K562 (cell line): Measurements from ENCODE around the gene NISCH. TPM values are rescaled to one million over a fixed set of nuclear protein-coding genes. Genes with fewer than 3 reads are reported as not detected.

Experiments used
- ATAC-seq: fragments of 200-7000 bp; cut with Tn5 transposase; 3 replicates; pipeline ENCODE4 v1.9.1; 2020; ENCODE audit warnings: moderate library complexity
- BruUV-seq: library from RNA; stranded (reverse); fragments of 400-500 nt; replicated peaks from 2 replicates; lab custom pipeline; 2021; lab: Mats Ljungman, UMichigan
- CTCF ChIA-PET: fragments of 300-600 bp; formaldehyde crosslinking; extraction: SDS; loops from one replicate; lab custom pipeline; 2021; ENCODE audit warnings: low intra/inter-chr PET ratio; lab: Yijun Ruan, JAX
- POLR2A ChIA-PET: fragments of 300-600, 350-650 bp; sonication (Branson Sonifier 250); formaldehyde crosslinking; extraction: SDS; loops from one replicate; lab custom pipeline; 2021; ENCODE audit warnings: antibody characterized with exemption, inconsistent platforms; lab: Yijun Ruan, JAX
- DNase-seq, 4 experiments: peaks; one replicate each; pipeline versions ENCODE4 v3.0.0 to v3.0.0-alpha.2; 2011 to 2018; ENCODE audit warnings: low spot score in 3 of 4, mixed read lengths in 3 of 4; ENCODE audit errors: extremely low read depth in 1 of 4
- FAIRE-seq: peaks from 2 replicates; lab custom pipeline; 2011; peaks lifted over from hg19 to GRCh38; lab: Jason Lieb, UNC
- H2AFZ ChIP-seq: 2 replicates; pipeline ENCODE4 v1.6.0; 2011; ENCODE audit warnings: low read depth, low read length, control low read depth, inconsistent platforms
- H3K27ac ChIP-seq: fragments of 200-600 bp; 3 replicates; pipeline ENCODE4 v1.8.0; 2011; ENCODE audit warnings: low read depth, mild to moderate bottlenecking, control low read depth, inconsistent platforms, low read length, moderate library complexity, mixed read lengths; ENCODE audit errors: extremely low read depth
- H3K27me3 ChIP-seq, 2 experiments: fragments of 300-600 bp in 1 of 2; 2 replicates in 1 of 2; 3 replicates in 1 of 2; pipeline versions ENCODE4 v1.6.0 to v1.8.0; 2011; ENCODE audit warnings: inconsistent platforms in 2 of 2, low read length in 2 of 2, mild to moderate bottlenecking in 1 of 2, mixed read lengths in 1 of 2, moderate library complexity in 1 of 2; ENCODE audit not compliant: control insufficient read depth in 2 of 2, insufficient read depth in 2 of 2
- H3K36me3 ChIP-seq: fragments of 300-600 bp; 3 replicates; pipeline ENCODE4 v1.8.0; 2011; ENCODE audit warnings: mild to moderate bottlenecking, low read length, inconsistent platforms; ENCODE audit not compliant: control insufficient read depth, insufficient read depth
- H3K4me1 ChIP-seq, 2 experiments: fragments of 200-600 bp in 1 of 2; replicated peaks in 1 of 2; 2 replicates in 1 of 2; 3 replicates in 1 of 2; pipeline versions ENCODE4 v1.5.1 to v1.8.0; 2011; ENCODE audit warnings: inconsistent platforms in 2 of 2, low read length in 2 of 2, mild to moderate bottlenecking in 1 of 2, mixed read lengths in 1 of 2, moderate library complexity in 1 of 2; ENCODE audit not compliant: control insufficient read depth in 2 of 2, insufficient read depth in 2 of 2
- H3K4me2 ChIP-seq: 2 replicates; pipeline ENCODE4 v1.6.1; 2011; ENCODE audit warnings: low read length, control low read depth, inconsistent platforms, mixed read lengths; ENCODE audit not compliant: insufficient read depth
- H3K4me3 ChIP-seq: fragments of 200-600 bp; sonication (generic), shearing (Covaris generic); 2 replicates; pipeline ENCODE4 v1.5.1; 2016; ENCODE audit warnings: control low read depth, inconsistent platforms
- H3K79me2 ChIP-seq: fragments of 200-600 bp; 3 replicates; pipeline ENCODE4 v1.8.0; 2011; ENCODE audit warnings: low read length, inconsistent platforms; ENCODE audit not compliant: control insufficient read depth, insufficient read depth
- H3K9ac ChIP-seq, 2 experiments: 2 replicates each; pipeline versions ENCODE4 v1.6.0 to v1.6.1; 2011; ENCODE audit warnings: low read depth in 2 of 2, low read length in 2 of 2, control low read depth in 1 of 2, inconsistent platforms in 1 of 2, mild to moderate bottlenecking in 1 of 2, mixed read lengths in 1 of 2; ENCODE audit not compliant: insufficient read depth in 1 of 2
- H3K9me1 ChIP-seq: one replicate; pipeline ENCODE4 v1.6.0; 2011; ENCODE audit warnings: inconsistent platforms, mild to moderate bottlenecking, low read length, moderate library complexity; ENCODE audit not compliant: control insufficient read depth, insufficient read depth
- H3K9me3 ChIP-seq: replicated peaks from 2 replicates; pipeline ENCODE4 v1.5.1; 2011; ENCODE audit warnings: low read depth, low read length, inconsistent platforms; ENCODE audit not compliant: control insufficient read depth, insufficient read depth
- H4K20me1 ChIP-seq: replicated peaks from 2 replicates; pipeline ENCODE4 v1.6.1; 2011; ENCODE audit warnings: low read length, inconsistent platforms, mixed read lengths; ENCODE audit not compliant: control insufficient read depth, insufficient read depth
- ASH1L ChIP-seq: fragments of 450-650 bp; IDR thresholded peaks from 2 replicates; pipeline ENCODE4 v1.6.1; 2018; ENCODE audit warnings: borderline replicate concordance, mild to moderate bottlenecking, low read depth; ENCODE audit not compliant: partially characterized antibody
- CREM ChIP-seq: IDR thresholded peaks from 2 replicates; pipeline ENCODE4 v1.6.1; 2014; ENCODE audit warnings: antibody characterized with exemption, low read depth
- CUX1 ChIP-seq: fragments of 200-800 bp; sonication (Bioruptor generic); IDR thresholded peaks from 2 replicates; pipeline ENCODE4 v1.6.1; 2016; ENCODE audit warnings: missing genetic modification characterization, missing compliant biosample characterization
- GTF2F1 ChIP-seq: IDR thresholded peaks from 2 replicates; pipeline ENCODE4 v1.6.1; 2011; ENCODE audit warnings: low read depth, low read length, improper control_type of control experiment
- MYC ChIP-seq, 2 experiments: fragments of 250-450 bp in 1 of 2; sonication (Bioruptor Pico) in 1 of 2; IDR thresholded peaks; 2 replicates each; pipeline versions ENCODE4 v1.5.1 to v1.6.1; 2012 to 2021; ENCODE audit warnings: low read depth in 2 of 2, borderline replicate concordance in 1 of 2, improper control_type of control experiment in 1 of 2, low read length in 1 of 2, mild to moderate bottlenecking in 1 of 2, moderate library complexity in 1 of 2
- PRMT5 ChIP-seq: sonication (generic); formaldehyde crosslinking; IDR thresholded peaks from 2 replicates; pipeline ENCODE4 v1.5.0; 2020; ENCODE audit warnings: missing genetic modification reagents
- SPI1 ChIP-seq: IDR thresholded peaks from 2 replicates; pipeline ENCODE4 v1.6.1; 2011; ENCODE audit warnings: low read depth, low read length, control low read depth, borderline replicate concordance
- TCF7L2 ChIP-seq: fragments of 150-350 bp; IDR thresholded peaks from 2 replicates; pipeline ENCODE4 v1.6.1; 2016; ENCODE audit warnings: low read depth, mild to moderate bottlenecking, low read length, moderate library complexity
- TCFL5 ChIP-seq: fragments of 250-450 bp; sonication (Bioruptor Pico); conservative IDR thresholded peaks from 2 replicates; pipeline ENCODE4 v1.6.1; 2021; ENCODE audit warnings: mild to moderate bottlenecking, moderate library complexity, matching md5 sums
- ZHX1 ChIP-seq: fragments of 150-350 bp; conservative IDR thresholded peaks from 2 replicates; pipeline ENCODE4 v1.6.1; 2014; ENCODE audit warnings: low read length
- WGBS: fragments of 100-300 bp; shearing (Covaris generic); methylation state at CpG from one replicate; pipeline ENCODE4 v1.1.6; 2016; ENCODE audit warnings: low coverage, mixed read lengths; ENCODE audit not compliant: insufficient coverage; ENCODE audit errors: missing lambda C conversion rate; 5-methylcytosine and 5-hydroxymethylcytosine counted together
- in situ Hi-C: fragments of 300-500 bp; cut with MboI; formaldehyde crosslinking; loops from 4 replicates; pipeline ENCODE4 v1.15.0; 2018; ENCODE audit warnings: inconsistent platforms, mixed read lengths
- intact Hi-C: fragments of 100-400 bp; cut with micrococcal nuclease; formaldehyde crosslinking; loops from 2 replicates; pipeline ENCODE4 v1.14.2; 2022
- polyA plus RNA-seq, 8 experiments: library from polyadenylated mRNA; depleted of rRNA in 4 of 8; stranded (reverse) in 5 of 8; unstranded in 3 of 8; fragments of >200 nt; fragmentation: Nextera tagmentation in 2 of 8; fragmentation: Illumina TruSeq in 1 of 8; extraction: Ambion mirVana in 2 of 8; extraction: Trizol in 1 of 8; gene quantifications; 2 replicates each; pipeline versions ENCODE4 v1.2.1 to v1.2.3, GENCODE V29; 2011 to 2014; ENCODE audit warnings: inconsistent platforms in 1 of 8, missing spikeins in 1 of 8
- total RNA-seq, 7 experiments: library from RNA; depleted of rRNA in 6 of 7; stranded (reverse); fragments of >200 nt in 6 of 7; fragmentation: Illumina TruSeq in 2 of 7; extraction: Trizol in 2 of 7; gene quantifications; 2 replicates each; pipeline versions ENCODE4 v1.2.1 to v1.2.3, GENCODE V29; 2011 to 2021; ENCODE audit warnings: low replicate concordance in 1 of 7
- TF ChIP-seq, protein P1 (sequence below): fragments of 450-650 bp; formaldehyde crosslinking; IDR thresholded peaks from 2 replicates; pipeline ENCODE4 v1.4.0; 2020; ENCODE audit warnings: mild to moderate bottlenecking

NISCH gene
- total and polyA plus RNA-seq, 9 of the 15 experiments (the other 6 are each of a cell fraction or from before 2014, with no cell fraction given): 0.44 to 43.5 (median 23.4) TPM

- POLR2A ChIA-PET: interaction anchor here (0.5 to 0.7 kb wide), 2 partner anchors 113 to 210 kb away, joined by 3 to 4 read pairs; no protein-coding TSS in a partner anchor
- peak overlapping the region; percentile 23; the same call in 1 of the 2 replicates for H2AFZ ChIP-seq
- no peak overlapping the region; a peak in 1 of 4 replicates for H3K9ac ChIP-seq
- no TSS peak for BruUV-seq
- ATAC-seq (no peak), DNase-seq (no peak), FAIRE-seq (no peak)
- H3K79me2 ChIP-seq: no peaks in the 10 kb centered on the region
- peaks cover 0 to 4% of the 10 kb centered on the region in 2 experiments; a peak in 1 of 5 replicates for H3K27me3 ChIP-seq
- peaks cover 0 to 26% of the 10 kb centered on the region in 2 experiments; a peak in 2 of 5 replicates for H3K4me1 ChIP-seq
- in situ Hi-C loops (loop anchor here (10.0 kb wide), 1 partner anchor 149 kb away; no protein-coding TSS in a partner anchor), intact Hi-C loops (no loop called here)
- CTCF ChIA-PET: interaction anchor here (1.8 kb wide), 1 partner anchor 15 kb away, joined by 8 read pairs; no protein-coding TSS in a partner anchor
- H3K9me1 ChIP-seq: no peaks in the 10 kb centered on the region
- H3K4me2 ChIP-seq: no peak overlapping the region
- H3K36me3 ChIP-seq: no peaks in the 10 kb centered on the region
- H3K27ac ChIP-seq: no peak overlapping the region
- WGBS: 43% methylated on average over 18 of the region's 25 CpGs
- no peaks in the 10 kb centered on the region for H4K20me1 ChIP-seq
- H3K4me3 ChIP-seq: no peak overlapping the region
- no peaks in the 10 kb centered on the region for H3K9me3 ChIP-seq
- TF ChIP-seq SPI1 (no peak), TCF7L2 (no peak), ZHX1 (no peak), CREM (no peak), GTF2F1 (no peak), PRMT5 (CRISPR knock-in tag) (no peak), TCFL5 (CRISPR knock-in tag) (no peak), CUX1 (CRISPR knock-in tag) (no peak), ASH1L (no peak), MYC (IDR thresholded peaks at IDR 0.05; ENCODE audit: low read depth, low read length) (no peak), MYC (CRISPR knock-in tag; IDR thresholded peaks at IDR 0.05; ENCODE audit: borderline replicate concordance, low read depth) (no peak)
- TF ChIP-seq, protein P1, sequence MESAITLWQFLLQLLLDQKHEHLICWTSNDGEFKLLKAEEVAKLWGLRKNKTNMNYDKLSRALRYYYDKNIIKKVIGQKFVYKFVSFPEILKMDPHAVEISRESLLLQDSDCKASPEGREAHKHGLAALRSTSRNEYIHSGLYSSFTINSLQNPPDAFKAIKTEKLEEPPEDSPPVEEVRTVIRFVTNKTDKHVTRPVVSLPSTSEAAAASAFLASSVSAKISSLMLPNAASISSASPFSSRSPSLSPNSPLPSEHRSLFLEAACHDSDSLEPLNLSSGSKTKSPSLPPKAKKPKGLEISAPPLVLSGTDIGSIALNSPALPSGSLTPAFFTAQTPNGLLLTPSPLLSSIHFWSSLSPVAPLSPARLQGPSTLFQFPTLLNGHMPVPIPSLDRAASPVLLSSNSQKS: no peak
These were observed 11.4 kb upstream of the NISCH start for GRCh38 chr3:52443791-52444687.
